OCI-LY1 (cell line): Measurements from ENCODE around the gene XPO6.

Source experiments
- CTCF ChIP-seq: fragments of 200-600 bp; sonication (generic), shearing (Covaris generic); IDR thresholded peaks from 2 replicates; pipeline ENCODE4 v1.5.1; 2017; ENCODE audit warnings: mild to moderate bottlenecking, antibody characterized with exemption, low read length, moderate library complexity, mixed read lengths
- EZH2 ChIP-seq: fragments of 200-600 bp; sonication (generic), shearing (Covaris generic); IDR thresholded peaks from 2 replicates; pipeline ENCODE4 v1.8.0; 2017; ENCODE audit warnings: borderline replicate concordance, mixed run types, mild to moderate bottlenecking, antibody characterized with exemption, low read length, moderate library complexity, mixed read lengths

DNA sequence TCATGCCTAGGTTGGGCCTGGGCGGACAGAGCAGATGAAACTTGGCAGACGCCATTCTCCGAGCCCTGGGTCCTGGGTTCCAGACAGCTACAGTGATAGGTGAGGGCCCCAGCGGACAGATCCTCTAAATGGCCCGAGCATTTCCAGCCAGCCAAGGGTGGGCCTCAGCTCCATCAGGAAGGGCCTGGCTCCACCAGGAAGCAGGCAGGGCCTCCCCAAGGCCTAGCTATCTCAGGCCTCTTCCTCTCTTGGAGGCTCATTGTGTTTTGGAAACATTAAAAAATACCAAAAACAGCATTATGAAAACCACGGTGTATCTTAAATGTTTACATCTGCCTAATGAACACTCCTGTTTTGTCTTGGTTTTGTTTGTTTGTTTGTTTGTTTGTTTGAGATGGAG lies 42.4 kb upstream of the XPO6 start:
- TF ChIP-seq CTCF, result no peak
- TF ChIP-seq EZH2, result no peak
